Osteoblast (primary cell): ENCODE data around the gene FAM110A. TPM values are rescaled to one million over a fixed set of nuclear protein-coding genes. Genes with fewer than 3 reads are reported as not detected.

Experiments
- DNase-seq: peaks from one replicate; pipeline ENCODE4 v3.0.0; 2011; ENCODE audit warnings: low spot score, mixed read lengths; ENCODE audit not compliant: insufficient read length; ENCODE audit errors: missing footprints
- H2AFZ ChIP-seq: 2 replicates; pipeline ENCODE4 v1.6.0; 2011; ENCODE audit warnings: mild to moderate bottlenecking, low read length
- H3K27ac ChIP-seq: 2 replicates; pipeline ENCODE4 v1.5.1; 2011; ENCODE audit warnings: mild to moderate bottlenecking, low read depth, low read length, moderate library complexity
- H3K27me3 ChIP-seq: 2 replicates; pipeline ENCODE4 v1.6.0; 2012; ENCODE audit warnings: mild to moderate bottlenecking, control low read depth, inconsistent platforms, low read length, moderate library complexity; ENCODE audit not compliant: insufficient read depth
- H3K36me3 ChIP-seq: 2 replicates; pipeline ENCODE4 v1.5.1; 2011; ENCODE audit warnings: mild to moderate bottlenecking, low read length, control low read depth, moderate library complexity; ENCODE audit not compliant: insufficient read depth
- H3K4me1 ChIP-seq: 2 replicates; pipeline ENCODE4 v1.5.1; 2011; ENCODE audit warnings: mild to moderate bottlenecking, low read length, control low read depth, moderate library complexity; ENCODE audit not compliant: insufficient read depth
- H3K4me2 ChIP-seq: 2 replicates; pipeline ENCODE4 v1.6.0; 2011; ENCODE audit warnings: mild to moderate bottlenecking, low read length; ENCODE audit not compliant: insufficient read depth
- H3K4me3 ChIP-seq: fragments of 200-600 bp; sonication (generic); 3 replicates; pipeline ENCODE4 v1.5.1; 2012; ENCODE audit warnings: mild to moderate bottlenecking, low read length, inconsistent platforms; ENCODE audit not compliant: insufficient read depth
- H3K79me2 ChIP-seq: 2 replicates; pipeline ENCODE4 v1.6.0; 2012; ENCODE audit warnings: mild to moderate bottlenecking, low read length, control low read depth, inconsistent platforms; ENCODE audit not compliant: insufficient read depth
- H3K9me3 ChIP-seq: 2 replicates; pipeline ENCODE4 v1.5.1; 2011; ENCODE audit warnings: low read depth, low read length, control low read depth
- H4K20me1 ChIP-seq: 2 replicates; pipeline ENCODE4 v1.6.0; 2012; ENCODE audit warnings: mild to moderate bottlenecking, low read length, control low read depth; ENCODE audit not compliant: insufficient read depth
- total RNA-seq: library from RNA; depleted of rRNA; stranded (reverse); fragments of >200 nt; gene quantifications from 2 replicates; pipeline ENCODE4 v1.2.3, GENCODE V29; 2012
- TF ChIP-seq, protein P1 (sequence below): IDR thresholded peaks from 2 replicates; pipeline ENCODE4 v1.5.1; 2011; ENCODE audit warnings: mild to moderate bottlenecking, low read depth, low read length, moderate library complexity; ENCODE audit errors: extremely low read depth

FAM110A gene
- total RNA-seq, 1 donor, result 9.8 TPM

DNA sequence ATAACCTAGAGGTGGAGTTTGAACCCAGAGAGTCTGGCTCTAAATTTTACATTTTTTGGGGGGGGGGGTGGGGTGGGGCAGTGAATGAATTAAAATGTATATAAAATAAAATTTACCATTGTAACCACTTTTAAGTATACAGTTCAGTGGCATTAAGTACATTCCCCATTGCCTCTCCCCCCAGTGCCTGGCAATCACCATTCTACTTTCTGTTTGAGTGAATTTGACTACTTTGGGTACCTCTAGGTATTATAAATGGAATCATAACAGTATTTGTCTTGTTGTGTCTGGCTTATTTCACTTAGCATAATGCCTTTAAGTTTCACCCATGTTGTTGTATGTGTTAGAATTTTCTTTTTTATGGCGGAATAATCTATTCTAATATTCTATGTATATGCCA, 2.7 kb downstream of the FAM110A start:
- peaks cover 66% of the 10 kb centered on the region for H3K79me2 ChIP-seq
- H3K4me2 ChIP-seq, result no peak overlapping the region
- no peak overlapping the region for H3K4me3 ChIP-seq
- H3K27me3 ChIP-seq, result no peaks in the 10 kb centered on the region
- no peaks in the 10 kb centered on the region for H3K9me3 ChIP-seq
- H3K27ac ChIP-seq, result no peak overlapping the region
- peaks cover 2% of the 10 kb centered on the region for H4K20me1 ChIP-seq
- H3K36me3 ChIP-seq, result no peaks in the 10 kb centered on the region
- H3K4me1 ChIP-seq, result peaks cover 21% of the 10 kb centered on the region
- no peak overlapping the region for H2AFZ ChIP-seq
- TF ChIP-seq, protein P1, sequence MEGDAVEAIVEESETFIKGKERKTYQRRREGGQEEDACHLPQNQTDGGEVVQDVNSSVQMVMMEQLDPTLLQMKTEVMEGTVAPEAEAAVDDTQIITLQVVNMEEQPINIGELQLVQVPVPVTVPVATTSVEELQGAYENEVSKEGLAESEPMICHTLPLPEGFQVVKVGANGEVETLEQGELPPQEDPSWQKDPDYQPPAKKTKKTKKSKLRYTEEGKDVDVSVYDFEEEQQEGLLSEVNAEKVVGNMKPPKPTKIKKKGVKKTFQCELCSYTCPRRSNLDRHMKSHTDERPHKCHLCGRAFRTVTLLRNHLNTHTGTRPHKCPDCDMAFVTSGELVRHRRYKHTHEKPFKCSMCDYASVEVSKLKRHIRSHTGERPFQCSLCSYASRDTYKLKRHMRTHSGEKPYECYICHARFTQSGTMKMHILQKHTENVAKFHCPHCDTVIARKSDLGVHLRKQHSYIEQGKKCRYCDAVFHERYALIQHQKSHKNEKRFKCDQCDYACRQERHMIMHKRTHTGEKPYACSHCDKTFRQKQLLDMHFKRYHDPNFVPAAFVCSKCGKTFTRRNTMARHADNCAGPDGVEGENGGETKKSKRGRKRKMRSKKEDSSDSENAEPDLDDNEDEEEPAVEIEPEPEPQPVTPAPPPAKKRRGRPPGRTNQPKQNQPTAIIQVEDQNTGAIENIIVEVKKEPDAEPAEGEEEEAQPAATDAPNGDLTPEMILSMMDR, result no peak
- DNase-seq, result no peak

DNA sequence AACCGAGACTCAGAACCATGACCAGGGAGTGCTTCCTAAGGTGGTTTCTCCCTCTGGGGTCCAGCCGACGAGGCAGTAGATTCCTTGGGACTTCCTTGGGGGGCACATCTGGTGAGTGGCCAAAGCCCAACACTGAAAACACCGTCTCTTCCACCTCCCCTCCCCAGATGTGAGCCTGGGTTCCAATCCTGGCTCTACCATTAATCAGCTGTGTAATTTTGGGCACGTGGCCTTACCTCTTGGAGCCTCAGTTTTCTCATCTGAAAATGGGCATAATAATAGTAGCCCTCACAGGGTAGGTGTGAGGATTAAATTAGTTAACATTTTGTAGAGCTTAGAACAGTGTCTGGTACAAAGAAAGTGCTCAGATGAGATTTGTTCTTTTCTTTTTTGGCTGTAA, 5.5 kb downstream of the FAM110A start:
- Histone ChIP-seq H3K79me2 (peaks cover 75% of the 10 kb centered on the region), H3K4me3 (no peak overlapping the region), H4K20me1 (peaks cover 7% of the 10 kb centered on the region), H3K36me3 (no peaks in the 10 kb centered on the region), H3K9me3 (no peaks in the 10 kb centered on the region), H3K4me1 (peaks cover 14% of the 10 kb centered on the region), H3K4me2 (no peak overlapping the region), H2AFZ (no peak overlapping the region), H3K27me3 (no peaks in the 10 kb centered on the region), H3K27ac (no peak overlapping the region)
- TF ChIP-seq, protein P1, result no peak
- no peak for DNase-seq

DNA sequence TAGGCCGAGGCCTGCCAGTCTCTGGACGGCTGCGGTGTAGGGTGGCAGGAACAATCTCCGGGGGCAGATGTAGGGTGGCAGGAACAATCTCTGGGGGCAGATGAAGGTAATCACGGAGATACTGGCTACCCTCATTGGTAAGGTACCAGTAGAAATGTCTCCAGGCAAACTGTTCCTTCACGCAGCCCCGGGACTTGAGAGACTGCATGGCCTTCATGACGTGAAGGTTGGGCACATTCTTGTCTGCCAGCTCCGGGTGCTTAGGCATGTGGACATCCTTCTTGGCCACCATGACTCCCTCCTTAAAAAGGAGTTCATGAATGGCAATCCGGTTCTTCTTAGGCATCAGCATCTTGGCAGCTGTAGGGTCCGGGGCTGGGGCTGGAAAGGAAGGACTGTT, 6.1 kb downstream of the FAM110A start:
- no peak overlapping the region for H3K27ac ChIP-seq
- DNase-seq, result no peak
- H3K4me3 ChIP-seq, result no peak overlapping the region
- H3K9me3 ChIP-seq, result no peaks in the 10 kb centered on the region
- TF ChIP-seq, protein P1, result no peak
- no peak overlapping the region for H3K4me2 ChIP-seq
- H3K36me3 ChIP-seq, result no peaks in the 10 kb centered on the region
- no peaks in the 10 kb centered on the region for H3K27me3 ChIP-seq
- H4K20me1 ChIP-seq, result peaks cover 9% of the 10 kb centered on the region
- H3K4me1 ChIP-seq, result peaks cover 8% of the 10 kb centered on the region
- H3K79me2 ChIP-seq, result peaks cover 72% of the 10 kb centered on the region
- no peak overlapping the region for H2AFZ ChIP-seq

DNA sequence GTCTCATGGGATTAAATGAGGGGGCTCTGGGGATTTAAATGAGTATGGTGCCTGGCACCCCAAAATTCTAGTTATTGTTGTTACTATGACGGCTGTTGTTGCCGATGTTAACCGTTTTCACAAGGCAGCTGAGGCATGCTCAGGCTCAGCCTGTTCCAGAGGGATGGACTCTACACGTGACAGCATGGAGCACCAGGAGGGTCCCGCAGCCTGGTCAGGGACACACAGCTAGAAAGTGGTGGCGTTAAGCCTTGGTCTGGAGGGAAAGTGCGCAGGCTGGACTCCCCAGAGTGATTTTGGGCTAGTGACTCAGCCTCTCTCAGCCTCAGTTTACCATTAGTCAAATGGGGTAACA, 7.0 kb downstream of the FAM110A start:
- Histone ChIP-seq H3K79me2 (peaks cover 69% of the 10 kb centered on the region), H3K4me2 (no peak overlapping the region), H3K27ac (no peak overlapping the region), H3K36me3 (no peaks in the 10 kb centered on the region), H3K9me3 (no peaks in the 10 kb centered on the region), H3K4me3 (no peak overlapping the region), H4K20me1 (peaks cover 9% of the 10 kb centered on the region), H2AFZ (no peak overlapping the region), H3K4me1 (peaks cover under 1% of the 10 kb centered on the region), H3K27me3 (no peaks in the 10 kb centered on the region)
- DNase-seq, result no peak
- TF ChIP-seq, protein P1, result no peak
